Kidney capillary endothelial cell (primary cell): ENCODE data around the gene MIGA2.
"Not testable (repeated sequence)": the region's sequence is repeated elsewhere in the genome, so short reads cannot be mapped to it uniquely, and the experiment has no call there.

ENCODE experiments used
- DNase-seq: peaks from one replicate; pipeline ENCODE4 v3.0.0-alpha.2; 2018; ENCODE audit warnings: low spot score

The MIGA2 gene

GRCh38 chr9:129011170-129011569, 25.3 kb upstream of the MIGA2 start:
- no peak for DNase-seq

- no peak for DNase-seq
Measured at GRCh38 chr9:129011761-129012181, 24.7 kb upstream of the MIGA2 start.

- DNase-seq = no peak
Measured at GRCh38 chr9:129012343-129012742, 24.1 kb upstream of the MIGA2 start.

DNA sequence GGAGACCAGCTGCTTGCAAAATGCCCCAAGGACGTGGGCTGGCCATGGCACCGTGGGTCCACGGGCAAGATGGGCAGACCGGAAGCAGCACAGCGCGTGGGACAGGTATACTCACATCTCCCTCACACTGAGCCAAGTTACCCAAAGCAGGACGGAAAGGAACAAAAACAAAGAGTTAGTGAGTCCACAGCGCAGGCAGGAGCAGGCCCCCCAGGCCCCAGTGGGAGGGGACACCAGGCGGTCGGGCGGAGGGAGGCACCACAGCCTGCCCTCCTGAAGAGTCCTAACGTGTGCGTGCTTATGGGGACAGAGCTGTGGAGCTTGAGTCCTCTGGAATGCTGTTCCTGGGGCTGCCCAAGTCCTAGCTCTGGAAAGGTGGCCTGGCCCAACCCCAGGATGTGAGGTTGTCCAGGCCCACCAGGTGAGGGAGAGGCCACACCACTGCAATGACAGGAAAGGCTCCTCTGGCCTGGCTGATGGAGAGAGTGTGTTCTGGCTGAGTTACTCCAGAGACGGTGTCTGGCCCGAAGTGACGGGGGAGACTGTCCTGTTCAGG, 23.5 kb upstream of the MIGA2 start:
- DNase-seq = no peak

GRCh38 chr9:129013674-129014073, 22.8 kb upstream of the MIGA2 start:
- DNase-seq = no peak

GRCh38 chr9:129014124-129014523, 22.3 kb upstream of the MIGA2 start:
- DNase-seq = no peak

- no peak for DNase-seq
Measured at GRCh38 chr9:129014608-129015007, 21.8 kb upstream of the MIGA2 start.

DNA sequence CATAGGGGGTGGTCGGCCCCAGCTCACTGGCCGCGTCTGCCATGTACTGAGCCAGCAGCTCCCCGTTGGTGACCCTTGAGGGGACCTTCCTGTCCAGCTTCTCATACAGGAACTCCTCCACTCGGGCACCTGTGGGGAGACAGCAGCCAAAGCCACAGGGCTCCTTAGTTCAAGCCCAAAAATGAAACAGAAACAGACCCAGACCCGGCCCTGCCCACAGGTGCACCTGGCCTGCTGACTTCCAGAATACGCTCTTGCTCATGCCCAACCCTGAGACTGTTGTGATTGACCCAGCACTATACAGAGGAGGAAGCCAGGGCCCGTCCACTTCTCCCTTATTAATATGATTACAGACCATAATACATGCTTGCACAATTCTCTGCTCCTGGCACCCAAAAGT, 15.3 kb upstream of the MIGA2 start:
- DNase-seq = no peak

DNA sequence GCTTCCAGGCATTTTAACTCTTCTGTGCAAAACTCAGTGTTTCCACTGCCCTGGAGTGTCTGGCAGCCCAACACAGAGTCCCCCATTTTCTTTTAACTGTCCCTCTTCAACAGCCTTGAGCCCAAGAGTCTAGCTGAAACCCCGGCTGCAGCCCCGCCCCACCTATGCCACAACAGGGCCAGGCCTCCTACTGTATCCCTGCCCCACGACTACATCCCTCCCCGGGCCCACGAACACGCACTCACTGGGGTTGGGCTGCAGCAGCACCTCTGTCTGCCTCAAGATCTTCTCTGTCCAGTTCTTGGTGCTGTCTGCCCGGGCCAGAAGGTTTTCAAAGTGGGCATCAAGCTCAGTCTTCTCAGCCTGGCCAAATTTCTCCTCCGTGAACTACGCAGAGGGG, 14.4 kb upstream of the MIGA2 start:
- no peak for DNase-seq

- no peak for DNase-seq
Measured at GRCh38 chr9:129023036-129023907, 13.2 kb upstream of the MIGA2 start.

DNA sequence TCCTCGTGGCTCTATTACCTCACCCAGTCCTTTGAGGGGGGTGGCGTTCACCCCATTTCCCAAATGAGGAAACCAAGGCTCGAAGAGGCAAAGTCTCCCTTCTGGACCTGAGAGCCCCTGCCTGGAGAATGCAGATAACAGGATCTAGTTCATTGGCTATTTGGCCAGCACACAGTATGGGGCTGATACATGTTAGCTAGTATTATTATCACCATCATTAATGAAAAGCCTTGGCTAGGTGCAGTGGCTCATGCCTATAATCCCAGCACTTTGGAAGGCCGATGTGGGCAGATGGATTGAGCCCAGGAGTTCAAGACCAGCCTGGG, 12.6 kb upstream of the MIGA2 start:
- DNase-seq = no peak

GRCh38 chr9:129026442-129027223, 9.8 kb upstream of the MIGA2 start:
- DNase-seq = no peak

GRCh38 chr9:129027224-129027684, 9.2 kb upstream of the MIGA2 start:
- DNase-seq = no peak

- DNase-seq = no peak
Measured at GRCh38 chr9:129027685-129028191, 8.7 kb upstream of the MIGA2 start.

DNA sequence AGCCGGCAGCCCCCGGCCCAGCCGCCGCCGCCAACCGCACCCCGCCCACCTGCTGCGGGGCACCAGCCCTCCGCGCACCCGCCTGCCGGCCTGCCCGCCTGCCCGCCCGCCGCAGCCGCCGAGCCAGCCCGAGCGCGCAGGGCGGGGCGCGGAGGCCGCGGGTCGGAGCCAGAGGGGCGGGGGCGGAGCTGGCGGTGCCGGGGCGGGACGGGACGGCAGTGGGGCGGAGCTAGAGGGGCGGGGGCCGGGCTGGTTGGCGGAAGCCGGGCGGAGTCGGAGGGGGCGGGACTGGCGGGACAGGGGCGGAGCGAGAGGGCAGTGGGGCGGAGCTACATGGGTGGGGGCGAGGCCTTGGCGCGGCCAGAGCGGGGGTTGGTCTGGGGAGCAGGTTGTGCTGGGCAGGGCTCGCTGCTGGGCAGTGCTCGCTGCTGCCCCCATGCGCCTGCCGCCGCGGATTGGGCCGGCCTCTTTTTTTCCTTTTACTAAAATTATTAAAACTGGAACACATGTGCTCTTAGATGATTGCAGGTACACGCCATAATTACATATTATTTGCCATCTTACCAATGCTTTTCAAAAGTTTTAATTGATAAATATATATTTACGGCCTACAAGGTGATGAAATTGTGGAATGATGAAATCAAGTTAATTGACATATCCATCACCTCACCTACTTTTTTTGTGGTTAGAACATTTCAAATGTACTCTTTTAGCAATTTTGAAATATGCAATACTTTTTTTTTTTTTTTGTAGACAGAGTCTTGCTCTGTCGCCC, 8.0 kb upstream of the MIGA2 start, which contains the start of gene SH3GLB2:
SH3GLB2 (minus strand) TSS at position 140 of the 775 bp plus-strand sequence. CDS start 177 bp downstream, outside the sequence.
- DNase-seq = peak; percentile 89

GRCh38 chr9:129030191-129030590, 6.2 kb upstream of the MIGA2 start:
- no peak for DNase-seq

- DNase-seq = no peak
Measured at GRCh38 chr9:129031514-129031913, 4.9 kb upstream of the MIGA2 start.

- no peak for DNase-seq
Measured at GRCh38 chr9:129032541-129033159, 3.8 kb upstream of the MIGA2 start.

- no peak for DNase-seq
Measured at GRCh38 chr9:129033216-129033615, 3.2 kb upstream of the MIGA2 start.

- not testable (repeated sequence) for DNase-seq
Measured at GRCh38 chr9:129035838-129036237, 588 bp upstream of the MIGA2 start.
